ENCODE results near the gene AHCTF1. TPM values are rescaled to one million over a fixed set of nuclear protein-coding genes. Genes with fewer than 3 reads are reported as not detected.

AHCTF1 gene
- total RNA-seq, 1 experiment from 2014 or later = 46.4 TPM

DNA sequence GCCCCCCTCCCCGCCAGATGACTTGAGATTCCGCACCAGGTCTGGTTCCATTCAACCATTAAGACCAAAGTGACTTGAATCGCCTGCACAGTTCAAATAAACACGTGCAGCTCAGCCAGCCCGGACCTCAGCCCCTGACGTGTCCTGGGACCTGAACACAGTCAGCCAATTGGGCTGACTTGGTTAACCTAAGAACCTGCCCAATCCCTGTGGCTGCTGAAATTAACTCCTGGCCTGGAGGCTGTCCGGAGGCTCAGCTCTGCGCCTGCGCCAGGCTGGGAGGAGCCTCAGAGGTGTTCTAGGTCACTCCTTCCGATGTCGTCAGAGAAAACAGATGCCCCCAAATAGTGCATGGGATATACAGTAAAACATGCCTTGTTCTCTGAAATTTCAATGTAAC, 134.2 kb downstream of the AHCTF1 start:
- ATAC-seq = no peak
- POLR2A ChIA-PET = no interaction called here
- no peaks in the 10 kb centered on the region for H3K9me3 Mint-ChIP-seq

DNA sequence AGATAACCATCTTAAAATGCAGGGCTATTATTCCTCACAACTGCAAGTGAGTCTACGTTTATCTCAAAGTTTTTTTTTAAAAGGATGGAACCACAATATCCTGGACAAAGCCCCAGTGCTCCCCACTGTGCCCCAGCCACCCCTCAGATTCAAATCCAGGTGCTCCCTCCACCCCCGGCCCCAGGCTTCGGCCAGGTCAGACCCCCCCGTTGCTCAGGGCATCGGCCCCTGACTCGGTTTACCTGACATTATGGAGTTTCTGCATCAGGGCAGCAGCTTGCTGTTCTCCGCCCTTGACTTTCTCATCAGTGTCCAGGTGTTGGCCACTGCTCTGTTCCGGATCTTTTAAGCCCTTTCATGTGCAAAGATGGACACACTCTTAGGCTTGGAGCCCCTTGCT, 134.6 kb downstream of the AHCTF1 start:
- Mint-ChIP-seq H3K4me3 (no peak overlapping the region), H3K4me1 (peaks cover 44% of the 10 kb centered on the region), H3K27me3 (ENCODE audit: low read depth) (no peaks in the 10 kb centered on the region), H3K27ac (no peak overlapping the region), H3K36me3 (no peaks in the 10 kb centered on the region), H3K9me3 (no peaks in the 10 kb centered on the region)
- POLR2A ChIA-PET = no interaction called here
- ATAC-seq = no peak
- no peak for DNase-seq (ENCODE audit: low spot score)
- CTCF ChIA-PET = no interaction called here
- TF ChIP-seq, protein P1, sequence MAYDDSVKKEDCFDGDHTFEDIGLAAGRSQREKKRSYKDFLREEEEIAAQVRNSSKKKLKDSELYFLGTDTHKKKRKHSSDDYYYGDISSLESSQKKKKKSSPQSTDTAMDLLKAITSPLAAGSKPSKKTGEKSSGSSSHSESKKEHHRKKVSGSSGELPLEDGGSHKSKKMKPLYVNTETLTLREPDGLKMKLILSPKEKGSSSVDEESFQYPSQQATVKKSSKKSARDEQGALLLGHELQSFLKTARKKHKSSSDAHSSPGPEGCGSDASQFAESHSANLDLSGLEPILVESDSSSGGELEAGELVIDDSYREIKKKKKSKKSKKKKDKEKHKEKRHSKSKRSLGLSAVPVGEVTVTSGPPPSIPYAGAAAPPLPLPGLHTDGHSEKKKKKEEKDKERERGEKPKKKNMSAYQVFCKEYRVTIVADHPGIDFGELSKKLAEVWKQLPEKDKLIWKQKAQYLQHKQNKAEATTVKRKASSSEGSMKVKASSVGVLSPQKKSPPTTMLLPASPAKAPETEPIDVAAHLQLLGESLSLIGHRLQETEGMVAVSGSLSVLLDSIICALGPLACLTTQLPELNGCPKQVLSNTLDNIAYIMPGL (CRISPR knock-in tag; IDR thresholded peaks at IDR 0.05) = no peak
- no peak for TF ChIP-seq GRHL2 (CRISPR knock-in tag; IDR thresholded peaks at IDR 0.05; ENCODE audit: insufficient replicate concordance, severe bottlenecking)
- no peak for TF ChIP-seq ZNF317 (CRISPR knock-in tag; IDR thresholded peaks at IDR 0.05; ENCODE audit: borderline replicate concordance, low read depth)
- TF ChIP-seq TCF7 (CRISPR knock-in tag; IDR thresholded peaks at IDR 0.05; ENCODE audit: low read depth) = no peak
- no peak for TF ChIP-seq ATF1 (CRISPR knock-in tag; IDR thresholded peaks at IDR 0.05)
- TF ChIP-seq, protein P2, sequence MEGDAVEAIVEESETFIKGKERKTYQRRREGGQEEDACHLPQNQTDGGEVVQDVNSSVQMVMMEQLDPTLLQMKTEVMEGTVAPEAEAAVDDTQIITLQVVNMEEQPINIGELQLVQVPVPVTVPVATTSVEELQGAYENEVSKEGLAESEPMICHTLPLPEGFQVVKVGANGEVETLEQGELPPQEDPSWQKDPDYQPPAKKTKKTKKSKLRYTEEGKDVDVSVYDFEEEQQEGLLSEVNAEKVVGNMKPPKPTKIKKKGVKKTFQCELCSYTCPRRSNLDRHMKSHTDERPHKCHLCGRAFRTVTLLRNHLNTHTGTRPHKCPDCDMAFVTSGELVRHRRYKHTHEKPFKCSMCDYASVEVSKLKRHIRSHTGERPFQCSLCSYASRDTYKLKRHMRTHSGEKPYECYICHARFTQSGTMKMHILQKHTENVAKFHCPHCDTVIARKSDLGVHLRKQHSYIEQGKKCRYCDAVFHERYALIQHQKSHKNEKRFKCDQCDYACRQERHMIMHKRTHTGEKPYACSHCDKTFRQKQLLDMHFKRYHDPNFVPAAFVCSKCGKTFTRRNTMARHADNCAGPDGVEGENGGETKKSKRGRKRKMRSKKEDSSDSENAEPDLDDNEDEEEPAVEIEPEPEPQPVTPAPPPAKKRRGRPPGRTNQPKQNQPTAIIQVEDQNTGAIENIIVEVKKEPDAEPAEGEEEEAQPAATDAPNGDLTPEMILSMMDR (IDR thresholded peaks at IDR 0.05) = no peak
- no peak for TF ChIP-seq NFATC4 (CRISPR knock-in tag; IDR thresholded peaks at IDR 0.05)
- TF ChIP-seq, protein P3, sequence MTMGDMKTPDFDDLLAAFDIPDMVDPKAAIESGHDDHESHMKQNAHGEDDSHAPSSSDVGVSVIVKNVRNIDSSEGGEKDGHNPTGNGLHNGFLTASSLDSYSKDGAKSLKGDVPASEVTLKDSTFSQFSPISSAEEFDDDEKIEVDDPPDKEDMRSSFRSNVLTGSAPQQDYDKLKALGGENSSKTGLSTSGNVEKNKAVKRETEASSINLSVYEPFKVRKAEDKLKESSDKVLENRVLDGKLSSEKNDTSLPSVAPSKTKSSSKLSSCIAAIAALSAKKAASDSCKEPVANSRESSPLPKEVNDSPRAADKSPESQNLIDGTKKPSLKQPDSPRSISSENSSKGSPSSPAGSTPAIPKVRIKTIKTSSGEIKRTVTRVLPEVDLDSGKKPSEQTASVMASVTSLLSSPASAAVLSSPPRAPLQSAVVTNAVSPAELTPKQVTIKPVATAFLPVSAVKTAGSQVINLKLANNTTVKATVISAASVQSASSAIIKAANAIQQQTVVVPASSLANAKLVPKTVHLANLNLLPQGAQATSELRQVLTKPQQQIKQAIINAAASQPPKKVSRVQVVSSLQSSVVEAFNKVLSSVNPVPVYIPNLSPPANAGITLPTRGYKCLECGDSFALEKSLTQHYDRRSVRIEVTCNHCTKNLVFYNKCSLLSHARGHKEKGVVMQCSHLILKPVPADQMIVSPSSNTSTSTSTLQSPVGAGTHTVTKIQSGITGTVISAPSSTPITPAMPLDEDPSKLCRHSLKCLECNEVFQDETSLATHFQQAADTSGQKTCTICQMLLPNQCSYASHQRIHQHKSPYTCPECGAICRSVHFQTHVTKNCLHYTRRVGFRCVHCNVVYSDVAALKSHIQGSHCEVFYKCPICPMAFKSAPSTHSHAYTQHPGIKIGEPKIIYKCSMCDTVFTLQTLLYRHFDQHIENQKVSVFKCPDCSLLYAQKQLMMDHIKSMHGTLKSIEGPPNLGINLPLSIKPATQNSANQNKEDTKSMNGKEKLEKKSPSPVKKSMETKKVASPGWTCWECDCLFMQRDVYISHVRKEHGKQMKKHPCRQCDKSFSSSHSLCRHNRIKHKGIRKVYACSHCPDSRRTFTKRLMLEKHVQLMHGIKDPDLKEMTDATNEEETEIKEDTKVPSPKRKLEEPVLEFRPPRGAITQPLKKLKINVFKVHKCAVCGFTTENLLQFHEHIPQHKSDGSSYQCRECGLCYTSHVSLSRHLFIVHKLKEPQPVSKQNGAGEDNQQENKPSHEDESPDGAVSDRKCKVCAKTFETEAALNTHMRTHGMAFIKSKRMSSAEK (CRISPR knock-in tag; IDR thresholded peaks at IDR 0.05; ENCODE audit: borderline replicate concordance) = no peak
- TF ChIP-seq CREB1 (CRISPR knock-in tag; IDR thresholded peaks at IDR 0.05) = no peak
- TF ChIP-seq, protein P4, sequence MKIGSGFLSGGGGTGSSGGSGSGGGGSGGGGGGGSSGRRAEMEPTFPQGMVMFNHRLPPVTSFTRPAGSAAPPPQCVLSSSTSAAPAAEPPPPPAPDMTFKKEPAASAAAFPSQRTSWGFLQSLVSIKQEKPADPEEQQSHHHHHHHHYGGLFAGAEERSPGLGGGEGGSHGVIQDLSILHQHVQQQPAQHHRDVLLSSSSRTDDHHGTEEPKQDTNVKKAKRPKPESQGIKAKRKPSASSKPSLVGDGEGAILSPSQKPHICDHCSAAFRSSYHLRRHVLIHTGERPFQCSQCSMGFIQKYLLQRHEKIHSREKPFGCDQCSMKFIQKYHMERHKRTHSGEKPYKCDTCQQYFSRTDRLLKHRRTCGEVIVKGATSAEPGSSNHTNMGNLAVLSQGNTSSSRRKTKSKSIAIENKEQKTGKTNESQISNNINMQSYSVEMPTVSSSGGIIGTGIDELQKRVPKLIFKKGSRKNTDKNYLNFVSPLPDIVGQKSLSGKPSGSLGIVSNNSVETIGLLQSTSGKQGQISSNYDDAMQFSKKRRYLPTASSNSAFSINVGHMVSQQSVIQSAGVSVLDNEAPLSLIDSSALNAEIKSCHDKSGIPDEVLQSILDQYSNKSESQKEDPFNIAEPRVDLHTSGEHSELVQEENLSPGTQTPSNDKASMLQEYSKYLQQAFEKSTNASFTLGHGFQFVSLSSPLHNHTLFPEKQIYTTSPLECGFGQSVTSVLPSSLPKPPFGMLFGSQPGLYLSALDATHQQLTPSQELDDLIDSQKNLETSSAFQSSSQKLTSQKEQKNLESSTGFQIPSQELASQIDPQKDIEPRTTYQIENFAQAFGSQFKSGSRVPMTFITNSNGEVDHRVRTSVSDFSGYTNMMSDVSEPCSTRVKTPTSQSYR (CRISPR knock-in tag; IDR thresholded peaks at IDR 0.05) = no peak

More for the DNA sequence above, 134.2 kb downstream of the AHCTF1 start:
- H3K27ac Mint-ChIP-seq = no peak overlapping the region
- no peaks in the 10 kb centered on the region for H3K36me3 Mint-ChIP-seq
- no peaks in the 10 kb centered on the region for H3K27me3 Mint-ChIP-seq (ENCODE audit: low read depth)
- H3K4me3 Mint-ChIP-seq = no peak overlapping the region
- CTCF ChIA-PET = no interaction called here
- no peak for DNase-seq (ENCODE audit: low spot score)
- peaks cover 41% of the 10 kb centered on the region for H3K4me1 Mint-ChIP-seq
- TF ChIP-seq ZNF232 (CRISPR knock-in tag; IDR thresholded peaks at IDR 0.05) (no peak), IRF2 (CRISPR knock-in tag; IDR thresholded peaks at IDR 0.05; ENCODE audit: borderline replicate concordance, low read depth) (no peak), FOXJ3 (CRISPR knock-in tag; IDR thresholded peaks at IDR 0.05; ENCODE audit: borderline replicate concordance) (no peak), TEAD1 (CRISPR knock-in tag; IDR thresholded peaks at IDR 0.05) (no peak)
- TF ChIP-seq, protein P5, sequence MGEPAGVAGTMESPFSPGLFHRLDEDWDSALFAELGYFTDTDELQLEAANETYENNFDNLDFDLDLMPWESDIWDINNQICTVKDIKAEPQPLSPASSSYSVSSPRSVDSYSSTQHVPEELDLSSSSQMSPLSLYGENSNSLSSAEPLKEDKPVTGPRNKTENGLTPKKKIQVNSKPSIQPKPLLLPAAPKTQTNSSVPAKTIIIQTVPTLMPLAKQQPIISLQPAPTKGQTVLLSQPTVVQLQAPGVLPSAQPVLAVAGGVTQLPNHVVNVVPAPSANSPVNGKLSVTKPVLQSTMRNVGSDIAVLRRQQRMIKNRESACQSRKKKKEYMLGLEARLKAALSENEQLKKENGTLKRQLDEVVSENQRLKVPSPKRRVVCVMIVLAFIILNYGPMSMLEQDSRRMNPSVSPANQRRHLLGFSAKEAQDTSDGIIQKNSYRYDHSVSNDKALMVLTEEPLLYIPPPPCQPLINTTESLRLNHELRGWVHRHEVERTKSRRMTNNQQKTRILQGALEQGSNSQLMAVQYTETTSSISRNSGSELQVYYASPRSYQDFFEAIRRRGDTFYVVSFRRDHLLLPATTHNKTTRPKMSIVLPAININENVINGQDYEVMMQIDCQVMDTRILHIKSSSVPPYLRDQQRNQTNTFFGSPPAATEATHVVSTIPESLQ (CRISPR knock-in tag; IDR thresholded peaks at IDR 0.05) = no peak
- TF ChIP-seq, protein P6, sequence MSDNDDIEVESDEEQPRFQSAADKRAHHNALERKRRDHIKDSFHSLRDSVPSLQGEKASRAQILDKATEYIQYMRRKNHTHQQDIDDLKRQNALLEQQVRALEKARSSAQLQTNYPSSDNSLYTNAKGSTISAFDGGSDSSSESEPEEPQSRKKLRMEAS (CRISPR knock-in tag; IDR thresholded peaks at IDR 0.05) = no peak
- TF ChIP-seq, protein P7, sequence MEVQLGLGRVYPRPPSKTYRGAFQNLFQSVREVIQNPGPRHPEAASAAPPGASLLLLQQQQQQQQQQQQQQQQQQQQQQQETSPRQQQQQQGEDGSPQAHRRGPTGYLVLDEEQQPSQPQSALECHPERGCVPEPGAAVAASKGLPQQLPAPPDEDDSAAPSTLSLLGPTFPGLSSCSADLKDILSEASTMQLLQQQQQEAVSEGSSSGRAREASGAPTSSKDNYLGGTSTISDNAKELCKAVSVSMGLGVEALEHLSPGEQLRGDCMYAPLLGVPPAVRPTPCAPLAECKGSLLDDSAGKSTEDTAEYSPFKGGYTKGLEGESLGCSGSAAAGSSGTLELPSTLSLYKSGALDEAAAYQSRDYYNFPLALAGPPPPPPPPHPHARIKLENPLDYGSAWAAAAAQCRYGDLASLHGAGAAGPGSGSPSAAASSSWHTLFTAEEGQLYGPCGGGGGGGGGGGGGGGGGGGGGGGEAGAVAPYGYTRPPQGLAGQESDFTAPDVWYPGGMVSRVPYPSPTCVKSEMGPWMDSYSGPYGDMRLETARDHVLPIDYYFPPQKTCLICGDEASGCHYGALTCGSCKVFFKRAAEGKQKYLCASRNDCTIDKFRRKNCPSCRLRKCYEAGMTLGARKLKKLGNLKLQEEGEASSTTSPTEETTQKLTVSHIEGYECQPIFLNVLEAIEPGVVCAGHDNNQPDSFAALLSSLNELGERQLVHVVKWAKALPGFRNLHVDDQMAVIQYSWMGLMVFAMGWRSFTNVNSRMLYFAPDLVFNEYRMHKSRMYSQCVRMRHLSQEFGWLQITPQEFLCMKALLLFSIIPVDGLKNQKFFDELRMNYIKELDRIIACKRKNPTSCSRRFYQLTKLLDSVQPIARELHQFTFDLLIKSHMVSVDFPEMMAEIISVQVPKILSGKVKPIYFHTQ (CRISPR knock-in tag; IDR thresholded peaks at IDR 0.05) = no peak
- TF ChIP-seq, protein P8, sequence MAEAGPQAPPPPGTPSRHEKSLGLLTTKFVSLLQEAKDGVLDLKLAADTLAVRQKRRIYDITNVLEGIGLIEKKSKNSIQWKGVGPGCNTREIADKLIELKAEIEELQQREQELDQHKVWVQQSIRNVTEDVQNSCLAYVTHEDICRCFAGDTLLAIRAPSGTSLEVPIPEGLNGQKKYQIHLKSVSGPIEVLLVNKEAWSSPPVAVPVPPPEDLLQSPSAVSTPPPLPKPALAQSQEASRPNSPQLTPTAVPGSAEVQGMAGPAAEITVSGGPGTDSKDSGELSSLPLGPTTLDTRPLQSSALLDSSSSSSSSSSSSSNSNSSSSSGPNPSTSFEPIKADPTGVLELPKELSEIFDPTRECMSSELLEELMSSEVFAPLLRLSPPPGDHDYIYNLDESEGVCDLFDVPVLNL (CRISPR knock-in tag; IDR thresholded peaks at IDR 0.05; ENCODE audit: borderline replicate concordance, low read depth) = no peak

Data from WTC11 (cell line).